Progenitor cell of endocrine pancreas (in vitro differentiated cells): ENCODE measurements around the gene COL6A3. TPM values are rescaled to one million over a fixed set of nuclear protein-coding genes. Genes with fewer than 3 reads are reported as not detected.
A peak's percentile ranks its signal among the peaks of the same experiment; 100 is the strongest.

Experiments used
- DNase-seq: peaks from one replicate; pipeline ENCODE4 v3.0.0; 2021; ENCODE audit warnings: low spot score; ENCODE audit not compliant: unreplicated experiment
- H3K27ac Mint-ChIP-seq: 2 replicates; pipeline ENCODE4 v1.8.0; 2021; ENCODE audit warnings: mild to moderate bottlenecking, moderate library complexity, mixed read lengths
- H3K27me3 Mint-ChIP-seq: 2 replicates; pipeline ENCODE4 v1.8.0; 2021; ENCODE audit warnings: mixed read lengths
- H3K36me3 Mint-ChIP-seq: 2 replicates; pipeline ENCODE4 v1.8.0; 2022; ENCODE audit warnings: mixed read lengths; ENCODE audit not compliant: insufficient read depth
- H3K4me1 Mint-ChIP-seq: 2 replicates; pipeline ENCODE4 v1.8.0; 2021; ENCODE audit warnings: low read depth, mixed read lengths
- H3K4me3 Mint-ChIP-seq: 2 replicates; pipeline ENCODE4 v1.8.0; 2021; ENCODE audit warnings: low read depth, mild to moderate bottlenecking, moderate library complexity, mixed read lengths
- H3K9me3 Mint-ChIP-seq: 2 replicates; pipeline ENCODE4 v1.8.0; 2021; ENCODE audit warnings: low read depth, mixed read lengths
- CTCF ChIP-seq: fragments of 200-600 bp; sonication (generic); IDR thresholded peaks from one replicate; pipeline ENCODE4 v1.5.0; 2021; ENCODE audit warnings: antibody characterized with exemption, mild to moderate bottlenecking; ENCODE audit not compliant: unreplicated experiment
- total RNA-seq: library from RNA; stranded (reverse); gene quantifications from 2 replicates; pipeline ENCODE4 v1.2.1, GENCODE V29; 2021

The COL6A3 gene
- total RNA-seq, 1 donor from 2014 or later: 1.0 TPM

GRCh38 chr2:237423891-237424290 is 9.9 kb upstream of the COL6A3 start:
- H3K27ac Mint-ChIP-seq: no peak overlapping the region
- no peak overlapping the region for H3K4me3 Mint-ChIP-seq
- no peaks in the 10 kb centered on the region for H3K4me1 Mint-ChIP-seq
- H3K27me3 Mint-ChIP-seq: peaks cover 61% of the 10 kb centered on the region
- no peak for TF ChIP-seq CTCF
- no peaks in the 10 kb centered on the region for H3K9me3 Mint-ChIP-seq
- H3K36me3 Mint-ChIP-seq: no peaks in the 10 kb centered on the region
- no peak for DNase-seq

DNA sequence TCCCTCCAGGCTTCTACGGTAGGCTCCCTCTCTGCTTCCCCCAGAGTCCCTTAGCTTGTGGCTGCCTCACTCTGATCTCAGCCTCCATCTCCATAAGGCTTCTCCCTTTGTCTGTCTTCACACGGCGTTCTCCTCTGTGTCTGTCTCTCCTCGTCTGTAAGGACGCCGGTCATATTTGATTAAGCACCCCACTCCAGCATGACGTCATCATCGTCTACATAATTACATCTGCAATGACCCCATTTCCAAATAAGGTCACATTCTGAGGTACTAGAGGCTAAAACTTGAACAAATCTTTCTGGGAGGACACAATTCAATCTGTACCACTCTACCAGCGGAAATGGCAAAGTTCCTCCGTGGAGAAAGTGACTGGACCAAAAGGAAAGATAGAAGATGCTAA is 8.3 kb upstream of the COL6A3 start:
- H3K4me3 Mint-ChIP-seq: no peak overlapping the region
- peaks cover 65% of the 10 kb centered on the region for H3K27me3 Mint-ChIP-seq
- H3K27ac Mint-ChIP-seq: no peak overlapping the region
- no peaks in the 10 kb centered on the region for H3K36me3 Mint-ChIP-seq
- no peaks in the 10 kb centered on the region for H3K4me1 Mint-ChIP-seq
- no peaks in the 10 kb centered on the region for H3K9me3 Mint-ChIP-seq
- DNase-seq: no peak
- TF ChIP-seq CTCF: no peak

- peak; percentile 30 for DNase-seq
- Mint-ChIP-seq H3K36me3 (no peaks in the 10 kb centered on the region), H3K4me3 (no peak overlapping the region), H3K9me3 (no peaks in the 10 kb centered on the region), H3K4me1 (no peaks in the 10 kb centered on the region), H3K27me3 (peaks cover 67% of the 10 kb centered on the region), H3K27ac (no peak overlapping the region)
- TF ChIP-seq CTCF: peak; percentile 73
Measured at GRCh38 chr2:237421542-237422116, 7.7 kb upstream of the COL6A3 start.

DNA sequence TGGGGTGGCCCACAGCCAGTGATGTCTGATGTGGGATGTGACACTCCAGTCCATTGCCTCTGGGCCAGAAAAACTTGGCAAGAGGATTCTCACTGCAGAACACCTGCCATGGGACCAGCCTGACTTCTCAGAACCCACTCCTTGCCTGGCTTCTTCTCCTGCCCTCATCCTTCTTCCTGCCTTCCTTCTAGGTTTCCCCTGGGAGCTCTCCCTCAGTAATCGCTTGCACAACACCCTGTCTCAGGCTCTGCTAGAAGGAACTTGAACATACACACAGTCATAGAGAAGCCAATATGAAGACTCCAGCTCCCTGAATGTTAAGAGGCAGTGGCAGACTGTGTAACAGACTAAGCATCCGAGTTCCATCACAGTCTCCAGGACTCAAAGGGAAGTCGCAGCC is 4.3 kb upstream of the COL6A3 start:
- Mint-ChIP-seq H3K27me3 (peaks cover 84% of the 10 kb centered on the region), H3K36me3 (no peaks in the 10 kb centered on the region), H3K4me3 (no peak overlapping the region), H3K4me1 (no peaks in the 10 kb centered on the region), H3K9me3 (no peaks in the 10 kb centered on the region), H3K27ac (no peak overlapping the region)
- no peak for DNase-seq
- no peak for TF ChIP-seq CTCF

DNA sequence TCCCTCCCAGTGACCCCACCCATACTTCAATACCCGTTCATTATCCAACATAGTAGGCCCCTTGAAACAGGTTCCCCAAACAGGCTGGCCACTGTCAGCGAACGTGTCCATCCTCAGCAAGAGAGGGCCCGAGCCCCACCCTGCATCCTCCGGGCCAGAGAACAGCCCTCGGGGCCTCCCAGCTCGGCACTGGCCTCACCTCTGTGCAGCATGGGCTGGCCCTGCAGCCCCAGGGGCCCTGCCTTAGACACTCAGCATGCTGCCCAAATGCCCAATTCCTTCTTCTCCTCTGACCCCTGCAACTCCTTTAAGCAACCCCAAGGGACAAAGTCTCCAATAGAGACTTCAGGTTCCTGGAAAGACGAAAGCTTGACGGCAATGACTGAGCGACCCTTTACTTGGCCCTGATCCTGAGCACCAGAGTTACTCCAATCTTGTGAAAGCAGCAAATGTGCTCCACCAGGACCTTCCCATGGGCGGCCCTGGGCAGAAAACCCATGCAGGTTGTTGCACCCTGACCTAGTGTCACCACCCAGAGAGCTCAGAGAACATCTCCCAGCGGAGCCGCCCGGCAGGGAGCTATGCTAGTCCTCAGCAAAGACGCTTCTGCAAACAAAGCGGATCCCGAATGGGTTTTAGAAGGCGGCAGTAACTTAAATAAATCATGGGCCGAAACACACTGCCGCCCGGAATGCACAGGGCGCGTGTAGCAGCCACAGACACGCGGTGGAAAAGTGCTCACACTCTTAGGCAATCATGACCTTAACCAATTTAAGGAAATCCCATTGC is 782 bp downstream of the COL6A3 start:
- no peaks in the 10 kb centered on the region for H3K9me3 Mint-ChIP-seq
- no peak overlapping the region for H3K4me3 Mint-ChIP-seq
- no peak overlapping the region for H3K27ac Mint-ChIP-seq

More for the DNA sequence above, 782 bp downstream of the COL6A3 start:
- no peak for TF ChIP-seq CTCF
- no peak for DNase-seq
- Mint-ChIP-seq H3K36me3 (no peaks in the 10 kb centered on the region), H3K4me1 (no peaks in the 10 kb centered on the region), H3K27me3 (peaks cover 63% of the 10 kb centered on the region)
